ENCODE measurements around the gene SCUBE3.

SCUBE3 gene

DNA sequence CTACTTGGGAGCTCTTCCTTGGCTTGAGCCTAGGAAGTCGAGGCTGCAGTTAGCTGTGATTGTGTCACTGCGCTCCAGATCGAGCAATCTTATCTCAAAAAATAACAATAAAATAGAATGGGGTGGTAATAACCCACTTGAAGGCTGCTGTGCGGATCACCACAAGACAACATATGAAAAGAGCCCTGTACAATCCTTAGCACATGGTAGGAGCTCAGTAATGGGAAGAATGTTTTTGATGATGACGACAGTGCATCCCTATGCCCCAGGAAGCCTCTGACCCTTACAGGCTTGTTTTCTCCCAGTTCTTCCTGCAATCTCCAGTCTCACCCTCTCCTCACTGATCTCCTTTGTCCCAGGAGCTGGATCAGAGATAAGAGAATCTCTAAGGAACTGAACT, 15.5 kb downstream of the SCUBE3 start:
- no peak overlapping the region for H3K9ac ChIP-seq (ENCODE audit: low read depth, low read length)
- H3K4me1 ChIP-seq (ENCODE audit: insufficient read depth, low read length), result no peaks in the 10 kb centered on the region
- H3K36me3 ChIP-seq (ENCODE audit: insufficient read depth, low read length), result no peaks in the 10 kb centered on the region
- no peaks in the 10 kb centered on the region for H3K9me3 ChIP-seq (ENCODE audit: control insufficient read depth, insufficient read depth, low read length)

DNA sequence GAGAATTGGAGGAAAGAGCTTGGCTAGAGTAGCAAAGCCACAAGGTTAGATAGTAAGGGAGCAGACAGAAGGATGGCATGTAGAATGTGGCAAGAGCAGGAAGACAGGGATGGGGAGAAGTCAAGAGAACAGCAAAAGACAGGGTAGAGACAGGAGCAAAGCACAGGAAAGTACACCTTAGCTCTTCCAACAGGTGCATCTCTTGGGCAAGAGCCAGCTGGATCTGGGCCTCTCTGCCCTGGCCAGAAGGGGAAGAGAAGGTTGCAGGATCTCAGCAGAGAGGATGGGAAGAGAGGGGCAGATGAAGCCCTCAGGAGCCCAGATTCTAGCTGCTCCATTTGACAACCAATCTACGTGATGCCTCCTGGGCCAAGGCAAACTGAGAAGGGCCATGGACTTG, 16.7 kb downstream of the SCUBE3 start:
- H3K4me1 ChIP-seq (ENCODE audit: insufficient read depth, low read length), result no peaks in the 10 kb centered on the region
- H3K9ac ChIP-seq (ENCODE audit: low read depth, low read length), result no peak overlapping the region
- H3K36me3 ChIP-seq (ENCODE audit: insufficient read depth, low read length), result no peaks in the 10 kb centered on the region
- peaks cover 5% of the 10 kb centered on the region; the same call in 1 of the 2 replicates for H3K9me3 ChIP-seq (ENCODE audit: control insufficient read depth, insufficient read depth, low read length)

DNA sequence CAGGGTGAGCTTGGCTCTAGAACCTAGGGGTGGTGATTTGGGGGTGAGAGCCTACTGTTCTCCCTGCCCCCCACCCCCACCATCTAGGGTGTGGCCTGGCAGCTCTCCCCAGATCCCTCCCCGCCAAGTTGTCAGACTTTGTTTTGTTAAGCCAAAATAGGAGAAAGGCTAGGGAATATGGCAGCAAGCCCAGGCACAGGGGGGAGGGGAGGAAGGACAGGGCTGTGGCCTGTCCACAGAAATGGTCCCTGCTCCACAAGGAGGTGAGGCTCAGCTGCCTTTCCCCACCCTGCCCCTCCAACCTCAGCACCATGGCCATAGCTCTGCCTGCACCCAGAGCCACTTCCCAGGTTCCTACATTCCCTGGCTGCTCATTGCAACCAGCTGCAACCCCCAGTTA, 17.2 kb downstream of the SCUBE3 start:
- Histone ChIP-seq H3K9me3 (ENCODE audit: control insufficient read depth, insufficient read depth, low read length) (peaks cover 5% of the 10 kb centered on the region; the same call in 1 of the 2 replicates), H3K4me1 (ENCODE audit: insufficient read depth, low read length) (no peaks in the 10 kb centered on the region), H3K9ac (ENCODE audit: low read depth, low read length) (no peak overlapping the region), H3K36me3 (ENCODE audit: insufficient read depth, low read length) (no peaks in the 10 kb centered on the region)

DNA sequence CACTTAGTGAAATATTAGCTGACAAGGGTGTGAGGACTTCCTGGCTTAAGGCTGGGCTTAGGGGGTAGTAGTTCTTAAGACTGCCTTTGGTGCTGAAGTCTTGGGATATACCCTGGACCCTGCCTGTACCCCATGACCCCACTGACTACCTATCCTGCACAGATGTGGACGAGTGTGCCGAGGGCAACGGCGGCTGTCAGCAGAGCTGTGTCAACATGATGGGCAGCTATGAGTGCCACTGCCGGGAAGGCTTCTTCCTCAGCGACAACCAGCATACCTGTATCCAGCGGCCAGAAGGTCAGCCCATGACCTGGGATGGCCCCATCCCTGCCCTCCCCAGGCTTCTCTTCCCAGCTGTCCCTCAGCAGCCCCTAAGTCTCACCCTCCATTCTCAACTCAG, 17.8 kb downstream of the SCUBE3 start:
- Histone ChIP-seq H3K9ac (ENCODE audit: low read depth, low read length) (no peak overlapping the region), H3K36me3 (ENCODE audit: insufficient read depth, low read length) (no peaks in the 10 kb centered on the region), H3K4me1 (ENCODE audit: insufficient read depth, low read length) (no peaks in the 10 kb centered on the region), H3K9me3 (ENCODE audit: control insufficient read depth, insufficient read depth, low read length) (peaks cover 5% of the 10 kb centered on the region; the same call in 1 of the 2 replicates)

GRCh38 chr6:35234901-35235300, 21.1 kb downstream of the SCUBE3 start:
- Histone ChIP-seq H3K36me3 (ENCODE audit: insufficient read depth, low read length) (no peaks in the 10 kb centered on the region), H3K9ac (ENCODE audit: low read depth, low read length) (no peak overlapping the region), H3K9me3 (ENCODE audit: control insufficient read depth, insufficient read depth, low read length) (peaks cover 5% of the 10 kb centered on the region; the same call in 1 of the 2 replicates), H3K4me1 (ENCODE audit: insufficient read depth, low read length) (peaks cover 24% of the 10 kb centered on the region)

DNA sequence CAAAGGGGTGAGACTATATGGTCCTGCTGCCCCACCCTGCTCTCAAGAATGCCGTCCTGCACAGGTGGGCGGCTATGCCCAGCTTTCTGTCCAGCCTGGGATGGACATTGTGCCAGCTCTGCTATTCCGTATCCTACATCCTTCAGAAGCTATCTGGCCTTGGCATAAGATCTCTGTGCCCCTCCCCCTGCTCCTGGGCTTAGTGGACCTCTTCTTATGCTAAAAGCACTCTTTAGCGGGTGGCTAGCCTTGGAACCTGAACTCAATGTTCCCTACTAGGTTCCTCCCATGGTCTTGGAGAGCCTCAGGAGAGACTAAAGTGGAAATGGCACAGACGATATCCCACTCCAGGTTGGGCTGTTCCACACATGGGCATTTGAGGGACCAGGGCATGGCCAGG, 22.5 kb downstream of the SCUBE3 start:
- no peaks in the 10 kb centered on the region for H3K36me3 ChIP-seq (ENCODE audit: insufficient read depth, low read length)
- peaks cover 5% of the 10 kb centered on the region; the same call in 1 of the 2 replicates for H3K9me3 ChIP-seq (ENCODE audit: control insufficient read depth, insufficient read depth, low read length)
- peaks cover 25% of the 10 kb centered on the region for H3K4me1 ChIP-seq (ENCODE audit: insufficient read depth, low read length)
- no peak overlapping the region for H3K9ac ChIP-seq (ENCODE audit: low read depth, low read length)

GRCh38 chr6:35237476-35237875, 23.7 kb downstream of the SCUBE3 start:
- H3K36me3 ChIP-seq (ENCODE audit: insufficient read depth, low read length), result no peaks in the 10 kb centered on the region
- H3K4me1 ChIP-seq (ENCODE audit: insufficient read depth, low read length), result peaks cover 29% of the 10 kb centered on the region
- H3K9ac ChIP-seq (ENCODE audit: low read depth, low read length), result no peak overlapping the region
- peaks cover 5% of the 10 kb centered on the region; the same call in 1 of the 2 replicates for H3K9me3 ChIP-seq (ENCODE audit: control insufficient read depth, insufficient read depth, low read length)

GRCh38 chr6:35238843-35239289, 25.1 kb downstream of the SCUBE3 start:
- Histone ChIP-seq H3K4me1 (ENCODE audit: insufficient read depth, low read length) (peaks cover 29% of the 10 kb centered on the region), H3K9me3 (ENCODE audit: control insufficient read depth, insufficient read depth, low read length) (peaks cover 5% of the 10 kb centered on the region; the same call in 1 of the 2 replicates), H3K36me3 (ENCODE audit: insufficient read depth, low read length) (no peaks in the 10 kb centered on the region), H3K9ac (ENCODE audit: low read depth, low read length) (no peak overlapping the region)

DNA sequence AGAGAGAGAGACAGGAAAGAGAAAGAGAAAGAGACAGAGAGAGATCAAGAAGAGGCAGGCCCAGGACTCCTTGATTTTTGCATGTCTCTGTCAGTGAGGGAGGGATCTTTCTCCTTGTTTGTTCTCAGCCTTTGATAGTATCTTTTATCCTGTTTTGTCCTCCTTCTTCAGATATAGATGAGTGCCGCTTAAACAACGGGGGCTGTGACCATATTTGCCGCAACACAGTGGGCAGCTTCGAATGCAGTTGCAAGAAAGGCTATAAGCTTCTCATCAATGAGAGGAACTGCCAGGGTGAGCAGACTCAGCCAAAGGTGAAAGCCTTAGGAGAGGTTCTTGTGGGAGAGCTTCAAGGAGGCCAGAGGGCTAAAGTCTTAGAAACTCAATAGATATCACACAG, 25.8 kb downstream of the SCUBE3 start:
- no peak overlapping the region for H3K9ac ChIP-seq (ENCODE audit: low read depth, low read length)
- H3K9me3 ChIP-seq (ENCODE audit: control insufficient read depth, insufficient read depth, low read length), result peaks cover 4% of the 10 kb centered on the region; the same call in 1 of the 2 replicates
- H3K36me3 ChIP-seq (ENCODE audit: insufficient read depth, low read length), result no peaks in the 10 kb centered on the region
- peaks cover 29% of the 10 kb centered on the region for H3K4me1 ChIP-seq (ENCODE audit: insufficient read depth, low read length)

DNA sequence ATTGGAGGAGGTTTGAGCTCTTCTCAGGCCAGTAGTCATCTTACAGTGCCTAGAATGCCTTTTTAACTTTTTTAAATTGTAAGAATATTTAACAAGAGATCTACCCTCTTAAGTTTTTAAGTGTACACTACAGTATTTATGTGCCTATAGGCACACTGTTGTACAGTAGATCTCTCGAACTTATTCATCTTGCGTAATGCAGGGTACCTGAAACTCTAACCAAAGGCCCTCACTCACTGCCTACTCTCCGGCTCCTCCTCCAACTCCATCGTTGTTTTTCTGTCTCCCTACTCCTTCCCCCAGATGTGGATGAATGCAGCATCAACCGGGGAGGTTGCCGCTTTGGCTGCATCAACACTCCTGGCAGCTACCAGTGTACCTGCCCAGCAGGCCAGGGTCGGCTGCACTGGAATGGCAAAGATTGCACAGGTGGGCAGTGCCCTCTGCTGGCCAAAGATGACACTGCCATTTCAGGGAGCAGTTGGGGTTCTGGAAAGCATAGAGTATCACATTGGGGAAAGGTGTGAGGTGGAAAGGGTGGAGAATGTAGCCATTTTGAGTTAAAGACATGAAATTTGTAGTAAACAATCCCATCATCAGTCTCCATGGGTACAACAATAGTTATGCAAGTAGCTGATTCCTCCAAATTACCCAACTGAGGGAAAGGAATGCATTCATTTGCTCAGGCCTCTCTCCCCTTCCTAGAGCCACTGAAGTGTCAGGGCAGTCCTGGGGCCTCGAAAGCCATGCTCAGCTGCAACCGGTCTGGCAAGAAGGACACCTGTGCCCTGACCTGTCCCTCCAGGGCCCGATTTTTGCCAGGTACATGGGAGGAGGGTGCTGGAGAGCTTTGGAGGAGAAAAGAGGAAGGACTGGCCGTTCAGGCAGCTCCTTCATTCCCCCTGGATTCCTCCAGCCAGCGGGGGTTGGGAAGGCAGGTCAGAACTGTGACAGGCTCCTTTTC, 27.4 kb downstream of the SCUBE3 start:
- peaks cover 29% of the 10 kb centered on the region for H3K4me1 ChIP-seq (ENCODE audit: insufficient read depth, low read length)
- no peaks in the 10 kb centered on the region for H3K36me3 ChIP-seq (ENCODE audit: insufficient read depth, low read length)
- H3K9ac ChIP-seq (ENCODE audit: low read depth, low read length), result no peak overlapping the region
- H3K9me3 ChIP-seq (ENCODE audit: control insufficient read depth, insufficient read depth, low read length), result no peaks in the 10 kb centered on the region

DNA sequence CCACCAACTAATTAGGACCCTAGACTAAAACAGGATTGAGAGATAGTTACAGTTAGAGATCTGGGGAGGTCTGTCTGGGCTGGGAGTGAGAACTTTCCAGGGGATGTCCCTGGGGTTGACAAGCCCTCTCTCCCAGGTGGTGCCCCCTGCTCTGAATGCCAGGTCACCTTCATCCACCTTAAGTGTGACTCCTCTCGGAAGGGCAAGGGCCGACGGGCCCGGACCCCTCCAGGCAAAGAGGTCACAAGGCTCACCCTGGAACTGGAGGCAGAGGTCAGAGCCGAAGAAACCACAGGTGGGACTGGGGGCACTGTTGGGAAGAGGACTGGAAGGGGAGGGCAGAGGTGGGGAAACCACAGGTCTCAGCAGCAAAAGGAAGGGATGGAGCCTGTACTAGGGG, 28.7 kb downstream of the SCUBE3 start:
- Histone ChIP-seq H3K9me3 (ENCODE audit: control insufficient read depth, insufficient read depth, low read length) (no peaks in the 10 kb centered on the region), H3K36me3 (ENCODE audit: insufficient read depth, low read length) (no peaks in the 10 kb centered on the region), H3K9ac (ENCODE audit: low read depth, low read length) (no peak overlapping the region), H3K4me1 (ENCODE audit: insufficient read depth, low read length) (peaks cover 29% of the 10 kb centered on the region)

- H3K9ac ChIP-seq (ENCODE audit: low read depth, low read length), result no peak overlapping the region
- no peaks in the 10 kb centered on the region for H3K36me3 ChIP-seq (ENCODE audit: insufficient read depth, low read length)
- H3K4me1 ChIP-seq (ENCODE audit: insufficient read depth, low read length), result peaks cover 25% of the 10 kb centered on the region
- no peaks in the 10 kb centered on the region for H3K9me3 ChIP-seq (ENCODE audit: control insufficient read depth, insufficient read depth, low read length)
Observed at GRCh38 chr6:35242906-35243305, 29.1 kb downstream of the SCUBE3 start.

GRCh38 chr6:35243386-35243958, 29.7 kb downstream of the SCUBE3 start:
- Histone ChIP-seq H3K9ac (ENCODE audit: low read depth, low read length) (no peak overlapping the region), H3K4me1 (ENCODE audit: insufficient read depth, low read length) (peaks cover 20% of the 10 kb centered on the region), H3K36me3 (ENCODE audit: insufficient read depth, low read length) (no peaks in the 10 kb centered on the region), H3K9me3 (ENCODE audit: control insufficient read depth, insufficient read depth, low read length) (no peaks in the 10 kb centered on the region)

DNA sequence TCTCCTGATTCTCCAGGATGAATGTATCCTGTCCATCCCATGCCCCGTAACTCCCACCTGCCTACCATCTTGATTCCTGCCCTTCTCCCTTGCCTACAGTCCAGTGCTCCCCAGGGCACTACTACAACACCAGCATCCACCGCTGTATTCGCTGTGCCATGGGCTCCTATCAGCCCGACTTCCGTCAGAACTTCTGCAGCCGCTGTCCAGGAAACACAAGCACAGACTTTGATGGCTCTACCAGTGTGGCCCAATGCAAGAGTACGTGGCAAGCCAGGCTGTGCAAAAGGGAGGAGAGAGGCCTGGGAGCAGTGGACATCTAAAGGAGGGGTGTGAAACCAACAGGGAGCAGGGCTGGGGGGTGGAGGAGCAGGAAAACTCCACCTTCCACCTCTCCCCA, 30.8 kb downstream of the SCUBE3 start:
- H3K9me3 ChIP-seq (ENCODE audit: control insufficient read depth, insufficient read depth, low read length), result no peaks in the 10 kb centered on the region
- H3K9ac ChIP-seq (ENCODE audit: low read depth, low read length), result no peak overlapping the region
- H3K4me1 ChIP-seq (ENCODE audit: insufficient read depth, low read length), result peaks cover 19% of the 10 kb centered on the region
- H3K36me3 ChIP-seq (ENCODE audit: insufficient read depth, low read length), result no peaks in the 10 kb centered on the region; the same call in 1 of the 2 replicates

Measured in ES-I3 (cell line).